ENCODE data around the gene PLP2.

PLP2 gene

GRCh38 chrX:49163555-49164419 is 7.9 kb upstream of the PLP2 start:
- H3K4me3 ChIP-seq (ENCODE audit: low read length): peak overlapping the region; percentile 74
- H3K36me3 ChIP-seq (ENCODE audit: control insufficient read depth, low read length): no peaks in the 10 kb centered on the region
- H3K9me2 ChIP-seq (replicated peaks; ENCODE audit: control insufficient read depth, low read length): no peaks in the 10 kb centered on the region
- peak overlapping the region; percentile 54 for H3K27ac ChIP-seq (ENCODE audit: low read depth, low read length)
- no peaks in the 10 kb centered on the region for H4K20me1 ChIP-seq (ENCODE audit: control insufficient read depth, insufficient read depth, low read depth, low read length)
- no peaks in the 10 kb centered on the region for H3K27me3 ChIP-seq (ENCODE audit: control insufficient read depth, low read length)
- H3K4me2 ChIP-seq (ENCODE audit: low read length): peak overlapping the region; percentile 83
- TF ChIP-seq CTCF (IDR thresholded peaks at IDR 0.05; ENCODE audit: low read depth, low read length, poor library complexity, severe bottlenecking): peak; percentile 50
- no peak for TF ChIP-seq EZH2phosphoT487 (IDR thresholded peaks at IDR 0.05; ENCODE audit: borderline replicate concordance, low read length)
- no peaks in the 10 kb centered on the region for H3K9me3 ChIP-seq (ENCODE audit: control insufficient read depth, insufficient read depth, low read length)
- no peaks in the 10 kb centered on the region for H3K79me2 ChIP-seq (ENCODE audit: control insufficient read depth, low read length)
- H3K4me1 ChIP-seq (ENCODE audit: control insufficient read depth, low read length): peaks cover 39% of the 10 kb centered on the region
- peaks cover 3% of the 10 kb centered on the region for H3F3A ChIP-seq (ENCODE audit: control insufficient read depth, insufficient read depth)

- H3K27me3 ChIP-seq (ENCODE audit: control insufficient read depth, low read length): no peaks in the 10 kb centered on the region
- peak overlapping the region; percentile 54; the same call in 1 of the 2 replicates for H3K27ac ChIP-seq (ENCODE audit: low read depth, low read length)
- peak overlapping the region; percentile 83 for H3K4me2 ChIP-seq (ENCODE audit: low read length)
- no peak for TF ChIP-seq CTCF (IDR thresholded peaks at IDR 0.05; ENCODE audit: low read depth, low read length, poor library complexity, severe bottlenecking)
- no peak for TF ChIP-seq EZH2phosphoT487 (IDR thresholded peaks at IDR 0.05; ENCODE audit: borderline replicate concordance, low read length)
- H3K4me1 ChIP-seq (ENCODE audit: control insufficient read depth, low read length): peaks cover 42% of the 10 kb centered on the region
- H4K20me1 ChIP-seq (ENCODE audit: control insufficient read depth, insufficient read depth, low read depth, low read length): no peaks in the 10 kb centered on the region
- H3K79me2 ChIP-seq (ENCODE audit: control insufficient read depth, low read length): no peaks in the 10 kb centered on the region
- H3K9me3 ChIP-seq (ENCODE audit: control insufficient read depth, insufficient read depth, low read length): no peaks in the 10 kb centered on the region
- H3K36me3 ChIP-seq (ENCODE audit: control insufficient read depth, low read length): no peaks in the 10 kb centered on the region
- peak overlapping the region; percentile 74 for H3K4me3 ChIP-seq (ENCODE audit: low read length)
- H3K9me2 ChIP-seq (replicated peaks; ENCODE audit: control insufficient read depth, low read length): no peaks in the 10 kb centered on the region
- peaks cover 6% of the 10 kb centered on the region for H3F3A ChIP-seq (ENCODE audit: control insufficient read depth, insufficient read depth)
Observed at GRCh38 chrX:49164589-49165360, 6.9 kb upstream of the PLP2 start.

GRCh38 chrX:49165901-49166881 is 5.5 kb upstream of the PLP2 start:
- peak overlapping the region; percentile 65 for H3K27ac ChIP-seq (ENCODE audit: low read depth, low read length)
- H3K4me3 ChIP-seq (ENCODE audit: low read length): peak overlapping the region; percentile 62
- no peak for TF ChIP-seq CTCF (IDR thresholded peaks at IDR 0.05; ENCODE audit: low read depth, low read length, poor library complexity, severe bottlenecking)
- no peak for TF ChIP-seq EZH2phosphoT487 (IDR thresholded peaks at IDR 0.05; ENCODE audit: borderline replicate concordance, low read length)

More at GRCh38 chrX:49165901-49166881, 5.5 kb upstream of the PLP2 start:
- peak overlapping the region; percentile 65 for H3K4me2 ChIP-seq (ENCODE audit: low read length)
- H3K9me3 ChIP-seq (ENCODE audit: control insufficient read depth, insufficient read depth, low read length): no peaks in the 10 kb centered on the region
- H3K79me2 ChIP-seq (ENCODE audit: control insufficient read depth, low read length): no peaks in the 10 kb centered on the region
- H3K36me3 ChIP-seq (ENCODE audit: control insufficient read depth, low read length): no peaks in the 10 kb centered on the region
- H3K27me3 ChIP-seq (ENCODE audit: control insufficient read depth, low read length): no peaks in the 10 kb centered on the region
- H3K4me1 ChIP-seq (ENCODE audit: control insufficient read depth, low read length): peaks cover 42% of the 10 kb centered on the region
- H3K9me2 ChIP-seq (replicated peaks; ENCODE audit: control insufficient read depth, low read length): no peaks in the 10 kb centered on the region
- no peaks in the 10 kb centered on the region for H4K20me1 ChIP-seq (ENCODE audit: control insufficient read depth, insufficient read depth, low read depth, low read length)
- H3F3A ChIP-seq (ENCODE audit: control insufficient read depth, insufficient read depth): peaks cover 6% of the 10 kb centered on the region

Data from DOHH2 (cell line).